HEK293 (cell line): ENCODE data around the gene THEMIS2.

Source experiments
- CTCF ChIA-PET: fragments of 350-600 bp; formaldehyde crosslinking; extraction: SDS; loops from one replicate; lab custom pipeline; 2021; ENCODE audit warnings: antibody characterized with exemption; lab: Yijun Ruan, JAX
- POLR2A ChIA-PET: fragments of 300-600 bp; formaldehyde crosslinking; extraction: SDS; loops from one replicate; lab custom pipeline; 2020; ENCODE audit warnings: antibody characterized with exemption, inconsistent platforms; lab: Yijun Ruan, JAX
- H3K27ac ChIP-seq: fragments of 200-500 bp; sonication (Bioruptor generic); 2 replicates; pipeline ENCODE4 v1.5.1; 2014; ENCODE audit warnings: low read depth, low read length, control low read depth, inconsistent platforms; ENCODE audit errors: extremely low read depth
- H3K36me3 ChIP-seq, 2 experiments: fragments of 200-500 bp in 1 of 2; sonication (Bioruptor generic) in 1 of 2; 1 replicate in 1 of 2; 2 replicates in 1 of 2; pipeline ENCODE4 v1.5.1; 2014 to 2017; ENCODE audit warnings: inconsistent platforms in 2 of 2, low read length in 2 of 2; ENCODE audit not compliant: control insufficient read depth in 2 of 2, insufficient read depth in 1 of 2
- H3K4me1 ChIP-seq: fragments of 200-500 bp; sonication (Bioruptor generic); 2 replicates; pipeline ENCODE4 v1.5.1; 2014; ENCODE audit warnings: mild to moderate bottlenecking, low read length, inconsistent platforms; ENCODE audit not compliant: control insufficient read depth, insufficient read depth
- H3K4me3 ChIP-seq: 2 replicates; pipeline ENCODE4 v1.5.1; 2011; ENCODE audit warnings: low read depth, mild to moderate bottlenecking, control low read depth, low read length, moderate library complexity
- H3K9me3 ChIP-seq: fragments of 200-500 bp; sonication (Bioruptor generic); 2 replicates; pipeline ENCODE4 v1.5.1; 2014; ENCODE audit warnings: low read depth, low read length, inconsistent platforms; ENCODE audit not compliant: control insufficient read depth, insufficient read depth
- GLIS1 ChIP-seq: fragments of 450-650 bp; formaldehyde crosslinking; IDR thresholded peaks from 2 replicates; pipeline ENCODE4 v1.5.1; 2016; ENCODE audit warnings: missing biosample characterization, missing genetic modification characterization
- OVOL3 ChIP-seq: fragments of 450-650 bp; formaldehyde crosslinking; IDR thresholded peaks from 2 replicates; pipeline ENCODE4 v1.5.1; 2016; ENCODE audit warnings: missing biosample characterization, missing genetic modification characterization
- PATZ1 ChIP-seq: fragments of 450-650 bp; formaldehyde crosslinking; IDR thresholded peaks from 2 replicates; pipeline ENCODE4 v1.5.1; 2016; ENCODE audit warnings: missing biosample characterization, missing genetic modification characterization
- ZBTB11 ChIP-seq: fragments of 450-650 bp; formaldehyde crosslinking; conservative IDR thresholded peaks from 2 replicates; pipeline ENCODE4 v1.5.1; 2016; ENCODE audit warnings: low read depth, missing biosample characterization, missing genetic modification characterization
- ZBTB48 ChIP-seq: fragments of 450-650 bp; formaldehyde crosslinking; IDR thresholded peaks from 2 replicates; pipeline ENCODE4 v1.5.1; 2016; ENCODE audit warnings: missing biosample characterization, missing genetic modification characterization
- ZIC2 ChIP-seq: fragments of 450-650 bp; formaldehyde crosslinking; IDR thresholded peaks from 2 replicates; pipeline ENCODE4 v1.5.1; 2016; ENCODE audit warnings: missing biosample characterization, missing genetic modification characterization
- ZNF10 ChIP-seq: fragments of 450-650 bp; formaldehyde crosslinking; IDR thresholded peaks from 2 replicates; pipeline ENCODE4 v1.5.1; 2017; ENCODE audit warnings: missing biosample characterization, missing genetic modification characterization
- ZNF121 ChIP-seq: fragments of 450-650 bp; formaldehyde crosslinking; IDR thresholded peaks from 2 replicates; pipeline ENCODE4 v1.5.1; 2016; ENCODE audit warnings: missing biosample characterization, missing genetic modification characterization
- ZNF19 ChIP-seq: fragments of 450-650 bp; formaldehyde crosslinking; IDR thresholded peaks from 2 replicates; pipeline ENCODE4; 2016; ENCODE audit warnings: missing biosample characterization, missing genetic modification characterization, low read depth
- ZNF211 ChIP-seq: fragments of 450-650 bp; formaldehyde crosslinking; IDR thresholded peaks from 2 replicates; pipeline ENCODE4 v1.5.1; 2016; ENCODE audit warnings: low read depth, missing biosample characterization, missing genetic modification characterization
- ZNF26 ChIP-seq: fragments of 450-650 bp; formaldehyde crosslinking; IDR thresholded peaks from 2 replicates; pipeline ENCODE4 v1.5.1; 2016; ENCODE audit warnings: missing biosample characterization, missing genetic modification characterization
- ZNF341 ChIP-seq: fragments of 450-650 bp; formaldehyde crosslinking; IDR thresholded peaks from 2 replicates; pipeline ENCODE4; 2016; ENCODE audit warnings: low read depth, missing biosample characterization, missing genetic modification characterization
- ZNF433 ChIP-seq: fragments of 450-650 bp; formaldehyde crosslinking; IDR thresholded peaks from 2 replicates; pipeline ENCODE4 v1.5.1; 2016; ENCODE audit warnings: missing biosample characterization, missing genetic modification characterization, low read depth
- ZNF501 ChIP-seq: fragments of 450-650 bp; formaldehyde crosslinking; IDR thresholded peaks from 2 replicates; pipeline ENCODE4 v1.5.1; 2016; ENCODE audit warnings: missing biosample characterization, missing genetic modification characterization
- ZNF529 ChIP-seq: fragments of 450-650 bp; formaldehyde crosslinking; IDR thresholded peaks from 2 replicates; pipeline ENCODE4 v1.5.1; 2017; ENCODE audit warnings: missing genetic modification characterization, missing biosample characterization; ENCODE audit not compliant: insufficient replicate concordance
- ZNF549 ChIP-seq: fragments of 450-650 bp; IDR thresholded peaks from 2 replicates; pipeline ENCODE4 v1.5.1; 2018; ENCODE audit warnings: missing biosample characterization, missing genetic modification characterization, mild to moderate bottlenecking, inconsistent platforms, moderate library complexity
- ZNF561 ChIP-seq: fragments of 450-650 bp; IDR thresholded peaks from 2 replicates; pipeline ENCODE4 v1.5.1; 2018; ENCODE audit warnings: missing biosample characterization, missing genetic modification characterization, borderline replicate concordance
- ZNF621 ChIP-seq: fragments of 450-650 bp; formaldehyde crosslinking; IDR thresholded peaks from 2 replicates; pipeline ENCODE4 v1.5.1; 2017; ENCODE audit warnings: missing biosample characterization, missing genetic modification characterization
- ZNF660 ChIP-seq: fragments of 450-650 bp; IDR thresholded peaks from 2 replicates; pipeline ENCODE4 v1.5.1; 2018; ENCODE audit warnings: missing biosample characterization, mild to moderate bottlenecking, missing genetic modification characterization
- ZNF707 ChIP-seq: fragments of 450-650 bp; formaldehyde crosslinking; IDR thresholded peaks from 2 replicates; pipeline ENCODE4 v1.5.1; 2016; ENCODE audit warnings: missing biosample characterization, missing genetic modification characterization
- ZNF843 ChIP-seq: fragments of 450-650 bp; formaldehyde crosslinking; IDR thresholded peaks from 2 replicates; pipeline ENCODE4 v1.5.1; 2016; ENCODE audit warnings: missing biosample characterization, missing genetic modification characterization
- ZSCAN30 ChIP-seq: fragments of 450-650 bp; IDR thresholded peaks from 2 replicates; pipeline ENCODE4 v1.5.1; 2018; ENCODE audit warnings: missing biosample characterization, mild to moderate bottlenecking, missing genetic modification characterization, moderate library complexity

THEMIS2 gene

GRCh38 chr1:27858072-27858948 lies 14.0 kb upstream of the THEMIS2 start (continued):
- TF ChIP-seq ZNF561 (no peak), ZSCAN30 (peak; percentile 64; the same call in 1 of the 2 replicates), PATZ1 (tag by site-specific recombination) (peak; percentile 53)
- TF ChIP-seq, all 188 proteins: peak for 21

GRCh38 chr1:27858949-27859576 lies 13.3 kb upstream of the THEMIS2 start:
- peak; percentile 37; the same call in 1 of the 2 replicates for TF ChIP-seq ZBTB48
- no peak for TF ChIP-seq ZNF529 (tag by site-specific recombination)
- no peak for TF ChIP-seq ZNF121 (tag by site-specific recombination)
- peak; percentile 36 for TF ChIP-seq ZIC2
- peak; percentile 43; the same call in 1 of the 2 replicates for TF ChIP-seq ZNF341 (tag by site-specific recombination)
- H3K4me3 ChIP-seq: no peak overlapping the region
- H3K27ac ChIP-seq: no peak overlapping the region
- ChIA-PET CTCF (interaction anchor here (0.6 to 3.0 kb wide), 4 partner anchors 77 to 219 kb away, joined by 3 to 30 read pairs (median 10); no protein-coding TSS in a partner anchor), POLR2A (no interaction called here)
- no peaks in the 10 kb centered on the region for H3K4me1 ChIP-seq
- no peaks in the 10 kb centered on the region; a peak in 1 of 3 replicates for H3K36me3 ChIP-seq
- H3K9me3 ChIP-seq: no peaks in the 10 kb centered on the region

- Histone ChIP-seq H3K36me3 (no peaks in the 10 kb centered on the region), H3K4me1 (no peaks in the 10 kb centered on the region), H3K9me3 (no peaks in the 10 kb centered on the region), H3K27ac (no peak overlapping the region), H3K4me3 (no peak overlapping the region)
- POLR2A ChIA-PET: no interaction called here
- no peak for TF ChIP-seq ZBTB11 (tag by site-specific recombination)
- TF ChIP-seq ZNF433 (tag by site-specific recombination): no peak
- TF ChIP-seq OVOL3 (tag by site-specific recombination): no peak
- TF ChIP-seq ZSCAN30: no peak
- no peak for TF ChIP-seq ZNF660 (tag by site-specific recombination)
- TF ChIP-seq ZNF549 (tag by site-specific recombination): no peak
- TF ChIP-seq ZNF501: no peak
- no peak for TF ChIP-seq ZNF561
- no peak for TF ChIP-seq ZNF621 (tag by site-specific recombination)
- TF ChIP-seq ZNF843 (tag by site-specific recombination): no peak
- TF ChIP-seq ZNF707 (tag by site-specific recombination): no peak
- TF ChIP-seq ZNF26 (tag by site-specific recombination): no peak
- TF ChIP-seq ZNF10 (tag by site-specific recombination): no peak
- TF ChIP-seq ZNF19 (tag by site-specific recombination): no peak
- TF ChIP-seq ZNF211 (tag by site-specific recombination): no peak
- TF ChIP-seq GLIS1: no peak
- CTCF ChIA-PET: no interaction called here
Measured at GRCh38 chr1:27861436-27861835, 10.9 kb upstream of the THEMIS2 start.
